ENCODE results near the gene SPOCK3. TPM values are rescaled to one million over a fixed set of nuclear protein-coding genes. Genes with fewer than 3 reads are reported as not detected.

Gene SPOCK3
- total RNA-seq, 1 experiment from 2014 or later: 1.4 TPM

DNA sequence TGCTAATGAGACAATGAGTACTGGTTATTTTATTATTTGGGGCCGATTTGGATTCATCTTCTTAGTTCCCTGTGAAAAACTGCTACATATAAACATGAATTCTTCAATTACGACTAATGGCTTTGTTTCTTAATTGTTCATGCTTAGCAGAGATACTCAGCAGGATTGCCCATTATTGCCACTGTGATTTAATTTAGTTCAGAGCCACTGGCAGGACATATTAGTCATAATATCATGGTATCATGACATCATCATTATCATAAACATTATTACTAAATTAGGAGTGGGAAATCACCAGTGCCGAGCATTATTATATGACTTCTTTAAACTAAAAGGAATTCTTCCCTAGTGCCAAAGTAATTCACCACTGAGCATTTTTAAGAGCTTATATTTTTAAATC is 201.4 kb downstream of the SPOCK3 start:
- in situ Hi-C loops (cut with HindIII; ENCODE audit: low pct_unique_long_range_greater_than_20kb, low sequenced_read_pairs) (no loop called here), intact Hi-C loops (cut with micrococcal nuclease; ENCODE audit: unreplicated experiment) (no loop called here)
- Histone ChIP-seq H3K27me3 (ENCODE audit: control insufficient read depth, insufficient read depth, low read length) (no peaks in the 10 kb centered on the region), H3K9me3 (ENCODE audit: control insufficient read depth, insufficient read depth, low read depth, low read length) (no peaks in the 10 kb centered on the region), H3K27ac (ENCODE audit: low read length) (no peak overlapping the region), H3K4me3 (ENCODE audit: low read depth in 2 of 2, low read length in 2 of 2) (no peak overlapping the region), H3K36me3 (ENCODE audit: control insufficient read depth, insufficient read depth, low read length) (no peaks in the 10 kb centered on the region), H3K4me1 (ENCODE audit: control insufficient read depth, insufficient read depth, low read length) (no peaks in the 10 kb centered on the region)
- no TSS peak for BruUV-seq (replicated peaks)
- DNase-seq (ENCODE audit: low read depth, low spot score): peak; percentile 60
- ChIA-PET CTCF (no interaction called here), POLR2A (no interaction called here)
- ATAC-seq: no peak
- TF ChIP-seq TCF7L2 (IDR thresholded peaks at IDR 0.05; ENCODE audit: low read depth, low read length) (no peak), CTCF (IDR thresholded peaks at IDR 0.05) (no peak), REST (IDR thresholded peaks at IDR 0.05; ENCODE audit: insufficient read depth in 1 of 2, low read depth in 2 of 2, low read length in 1 of 2) (no peak), POLR2AphosphoS5 (IDR thresholded peaks at IDR 0.05; ENCODE audit: low read depth, low read length) (no peak), SIN3A (IDR thresholded peaks at IDR 0.05; ENCODE audit: borderline replicate concordance, insufficient read depth, low read depth, low read length) (no peak)

GRCh38 chr4:167031534-167032156 is 202.6 kb downstream of the SPOCK3 start:
- no peaks in the 10 kb centered on the region for H3K4me1 ChIP-seq (ENCODE audit: control insufficient read depth, insufficient read depth, low read length)

DNA sequence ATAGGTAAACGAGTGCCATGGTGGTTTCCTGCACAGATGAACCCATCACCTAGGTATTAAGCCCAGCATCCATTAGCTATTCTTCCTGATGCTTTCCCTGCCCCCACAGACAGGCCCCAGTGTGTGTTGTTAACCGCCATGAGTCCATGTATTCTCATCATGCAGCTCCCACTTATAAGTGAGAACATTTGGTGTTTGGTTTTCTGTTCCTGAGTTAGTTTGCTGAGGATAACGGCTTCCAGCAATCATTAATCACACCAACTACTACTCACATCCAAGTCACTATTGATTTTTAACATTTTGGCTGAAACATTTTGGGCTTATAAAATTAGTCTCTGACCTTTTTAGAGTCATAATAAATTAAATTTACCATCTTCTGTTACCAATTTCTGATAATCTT is 205.3 kb downstream of the SPOCK3 start:
- Histone ChIP-seq H3K36me3 (ENCODE audit: control insufficient read depth, insufficient read depth, low read length) (no peaks in the 10 kb centered on the region), H3K4me1 (ENCODE audit: control insufficient read depth, insufficient read depth, low read length) (no peaks in the 10 kb centered on the region), H3K9me3 (ENCODE audit: control insufficient read depth, insufficient read depth, low read depth, low read length) (no peaks in the 10 kb centered on the region), H3K4me3 (ENCODE audit: low read depth in 2 of 2, low read length in 2 of 2) (no peak overlapping the region), H3K27ac (ENCODE audit: low read length) (no peak overlapping the region), H3K27me3 (ENCODE audit: control insufficient read depth, insufficient read depth, low read length) (no peaks in the 10 kb centered on the region)
- ChIA-PET CTCF (no interaction called here), POLR2A (no interaction called here)
- no peak for DNase-seq (ENCODE audit: low read depth, low spot score)
- intact Hi-C loops (cut with micrococcal nuclease; ENCODE audit: unreplicated experiment): loop anchor here (10.0 kb wide), 1 partner anchor 186 kb away; no protein-coding TSS in a partner anchor
- TF ChIP-seq REST (IDR thresholded peaks at IDR 0.05; ENCODE audit: insufficient read depth in 1 of 2, low read depth in 2 of 2, low read length in 1 of 2) (no peak), POLR2AphosphoS5 (IDR thresholded peaks at IDR 0.05; ENCODE audit: low read depth, low read length) (no peak), SIN3A (IDR thresholded peaks at IDR 0.05; ENCODE audit: borderline replicate concordance, insufficient read depth, low read depth, low read length) (no peak), CTCF (IDR thresholded peaks at IDR 0.05) (no peak), TCF7L2 (IDR thresholded peaks at IDR 0.05; ENCODE audit: low read depth, low read length) (no peak)
- no TSS peak for BruUV-seq (replicated peaks)
- ATAC-seq: no peak
- in situ Hi-C loops (cut with HindIII; ENCODE audit: low pct_unique_long_range_greater_than_20kb, low sequenced_read_pairs): no loop called here

More at GRCh38 chr4:167031534-167032156, 202.6 kb downstream of the SPOCK3 start:
- intact Hi-C loops (cut with micrococcal nuclease; ENCODE audit: unreplicated experiment): no loop called here
- ChIA-PET CTCF (no interaction called here), POLR2A (no interaction called here)
- BruUV-seq (replicated peaks): no TSS peak
- in situ Hi-C loops (cut with HindIII; ENCODE audit: low pct_unique_long_range_greater_than_20kb, low sequenced_read_pairs): no loop called here
- Histone ChIP-seq H3K36me3 (ENCODE audit: control insufficient read depth, insufficient read depth, low read length) (no peaks in the 10 kb centered on the region), H3K4me3 (ENCODE audit: low read depth in 2 of 2, low read length in 2 of 2) (no peak overlapping the region), H3K27me3 (ENCODE audit: control insufficient read depth, insufficient read depth, low read length) (no peaks in the 10 kb centered on the region), H3K9me3 (ENCODE audit: control insufficient read depth, insufficient read depth, low read depth, low read length) (no peaks in the 10 kb centered on the region), H3K27ac (ENCODE audit: low read length) (no peak overlapping the region; the same call in 1 of the 2 replicates)
- TF ChIP-seq POLR2AphosphoS5 (IDR thresholded peaks at IDR 0.05; ENCODE audit: low read depth, low read length) (no peak), SIN3A (IDR thresholded peaks at IDR 0.05; ENCODE audit: borderline replicate concordance, insufficient read depth, low read depth, low read length) (no peak)
- DNase-seq (ENCODE audit: low read depth, low spot score) (no peak), ATAC-seq (no peak)

Data from Panc1 (cell line).